ENCODE measurements around the gene KCTD12. TPM values are rescaled to one million over a fixed set of nuclear protein-coding genes. Genes with fewer than 3 reads are reported as not detected.

KCTD12 gene
- total RNA-seq, 4 donors from 2014 or later, result 24.2 to 34.8 (median 27.6) TPM

- TF ChIP-seq POLR2A (IDR thresholded peaks at IDR 0.05) (no peak), EP300 (IDR thresholded peaks at IDR 0.05; ENCODE audit: low read depth) (no peak), POLR2AphosphoS5 (IDR thresholded peaks at IDR 0.05) (no peak), CTCF (IDR thresholded peaks at IDR 0.05) (no peak)
- no peak overlapping the region for H3K27ac ChIP-seq
- no peak overlapping the region for H3K4me3 ChIP-seq
- H3K9me3 ChIP-seq, result no peaks in the 10 kb centered on the region
- H3K4me1 ChIP-seq, result peaks cover 0 to 3% (median 0%) of the 10 kb centered on the region in 4 donors
- intact Hi-C loops (cut with DNase I; ENCODE audit: low total_unique reads) (no loop called here), in situ Hi-C loops (cut with MboI; ENCODE audit: low pct_ligation_motif_present in 1 of 4, low pct_unique_long_range_greater_than_20kb in 1 of 4, low sequenced_read_pairs in 3 of 4) (no loop called here)
- no peaks in the 10 kb centered on the region for H3K27me3 ChIP-seq
- WGBS, 2 donors (ENCODE audit: low coverage in 1 of 2), result 95 to 96% methylated on average over 5 to 6 of the region's 6 CpGs
- no peak for DNase-seq
- no peaks in the 10 kb centered on the region for H3K36me3 ChIP-seq
These were observed 36.7 kb downstream of the KCTD12 start for GRCh38 chr13:76849493-76849892.

- Histone ChIP-seq H3K9me3 (no peaks in the 10 kb centered on the region), H3K36me3 (no peaks in the 10 kb centered on the region), H3K27ac (no peak overlapping the region), H3K4me1 (peaks cover 0 to 3% (median 0%) of the 10 kb centered on the region in 4 donors), H3K27me3 (no peaks in the 10 kb centered on the region), H3K4me3 (no peak overlapping the region)
- no peak for DNase-seq
- TF ChIP-seq POLR2A (IDR thresholded peaks at IDR 0.05), result no peak
- no peak for TF ChIP-seq POLR2AphosphoS5 (IDR thresholded peaks at IDR 0.05)
- no peak for TF ChIP-seq CTCF (IDR thresholded peaks at IDR 0.05)
- TF ChIP-seq EP300 (IDR thresholded peaks at IDR 0.05; ENCODE audit: low read depth), result no peak
- WGBS, 2 donors (ENCODE audit: low coverage in 1 of 2), result 63 to 69% methylated on average over 3 of the region's 3 CpGs
- intact Hi-C loops (cut with DNase I; ENCODE audit: low total_unique reads), result no loop called here
- in situ Hi-C loops (cut with MboI; ENCODE audit: low pct_ligation_motif_present in 1 of 4, low pct_unique_long_range_greater_than_20kb in 1 of 4, low sequenced_read_pairs in 3 of 4), result no loop called here
These were observed 37.6 kb downstream of the KCTD12 start for GRCh38 chr13:76848596-76848995.

GRCh38 chr13:76846363-76846762, 39.8 kb downstream of the KCTD12 start:
- H3K4me1 ChIP-seq, result peaks cover 0 to 3% (median 0%) of the 10 kb centered on the region in 4 donors
- H3K4me3 ChIP-seq, result no peak overlapping the region
- TF ChIP-seq CTCF (IDR thresholded peaks at IDR 0.05), result no peak
- no peak for TF ChIP-seq POLR2AphosphoS5 (IDR thresholded peaks at IDR 0.05)
- TF ChIP-seq POLR2A (IDR thresholded peaks at IDR 0.05), result no peak
- no peak for TF ChIP-seq EP300 (IDR thresholded peaks at IDR 0.05; ENCODE audit: low read depth)
- H3K27me3 ChIP-seq, result no peaks in the 10 kb centered on the region
- H3K27ac ChIP-seq, result no peak overlapping the region
- no peaks in the 10 kb centered on the region for H3K9me3 ChIP-seq
- intact Hi-C loops (cut with DNase I; ENCODE audit: low total_unique reads), result no loop called here
- 75 to 78% methylated on average over 4 of the region's 4 CpGs for WGBS, 2 donors (ENCODE audit: low coverage in 1 of 2)
- no peak for DNase-seq
- in situ Hi-C loops (cut with MboI; ENCODE audit: low pct_ligation_motif_present in 1 of 4, low pct_unique_long_range_greater_than_20kb in 1 of 4, low sequenced_read_pairs in 3 of 4), result no loop called here
- H3K36me3 ChIP-seq, result no peaks in the 10 kb centered on the region

- no peaks in the 10 kb centered on the region for H3K9me3 ChIP-seq
- in situ Hi-C loops (cut with MboI; ENCODE audit: low pct_ligation_motif_present in 1 of 4, low pct_unique_long_range_greater_than_20kb in 1 of 4, low sequenced_read_pairs in 3 of 4) (no loop called here), intact Hi-C loops (cut with DNase I; ENCODE audit: low total_unique reads) (no loop called here)
- H3K27me3 ChIP-seq, result no peaks in the 10 kb centered on the region
- no peaks in the 10 kb centered on the region for H3K36me3 ChIP-seq
- peaks cover 0 to 3% (median 0%) of the 10 kb centered on the region in 4 donors for H3K4me1 ChIP-seq
- no peak overlapping the region for H3K27ac ChIP-seq
- no peak overlapping the region for H3K4me3 ChIP-seq
- TF ChIP-seq POLR2A (IDR thresholded peaks at IDR 0.05) (no peak), EP300 (IDR thresholded peaks at IDR 0.05; ENCODE audit: low read depth) (no peak), CTCF (IDR thresholded peaks at IDR 0.05) (no peak), POLR2AphosphoS5 (IDR thresholded peaks at IDR 0.05) (no peak)
- DNase-seq, result no peak
- WGBS, 2 donors (ENCODE audit: low coverage in 1 of 2), result 14 to 45% methylated on average over 2 of the region's 2 CpGs
These were observed 40.3 kb downstream of the KCTD12 start for GRCh38 chr13:76845865-76846264.
